K562 treated with DMSO at 1 percent for 12 hours (cell line): Measurements from ENCODE around the gene SPATA12. TPM values are rescaled to one million over a fixed set of nuclear protein-coding genes. Genes with fewer than 3 reads are reported as not detected.

Experiments used
- total RNA-seq: library from RNA; unstranded; fragments of 300-600 nt; gene quantifications from 2 replicates; pipeline ENCODE4 v1.2.3, GENCODE V29; 2022; ENCODE audit not compliant: insufficient read depth

The SPATA12 gene
- total RNA-seq: not detected in 2 replicates

GRCh38 chr3:57060089-57060821 is at the start of gene SPATA12:
TSS of gene SPATA12 (plus strand) at chr3:57060664. CDS start at chr3:57073695, 13,031 bp downstream.

Other genes starting within 250 kb of the SPATA12 start
- not detected in 2 replicates for gene IL17RD, start 104.7 kb downstream of the SPATA12 start, total RNA-seq
- 1.9 TPM in 1 of 2 replicates, not detected in the other for gene HESX1, start 139.3 kb downstream of the SPATA12 start, total RNA-seq
- gene APPL1, start 167.1 kb downstream of the SPATA12 start, total RNA-seq: 1.8 and 9.3 TPM in 2 replicates
- gene ASB14, start 232.0 kb downstream of the SPATA12 start, total RNA-seq: 0.80 TPM in 1 of 2 replicates, not detected in the other